Heart left ventricle (tissue), 13 donors: Measurements from ENCODE around the gene NLRC5.

ENCODE experiments used
- POLR2A ChIP-seq, 2 donors: fragments of 450-650 bp; IDR thresholded peaks; one replicate each; pipeline ENCODE4 v1.6.1; 2017; ENCODE audit warnings: antibody characterized with exemption in 2 of 2, mild to moderate bottlenecking in 2 of 2, moderate library complexity in 2 of 2
- TF ChIP-seq, protein P1 (sequence below), 12 donors: fragments of 200-600 bp; sonication (generic) in 4 of 12; IDR thresholded peaks; one replicate each; pipeline versions ENCODE4 v1.5.0 to v1.8.0; 2018 to 2022; ENCODE audit warnings: antibody characterized with exemption in 12 of 12, mild to moderate bottlenecking in 5 of 12
- donor health status: ischemic (EF 13 %, LVEDD 7.1; RV severe dilation, severe dysfunction).
- donor health status: DM: no; HTN: yes; CAD: no.
- donor health status: DM: no; HTN: no; CAD: no.
- donor health status: ischemic (EF 25% LVEDD 6.9; RV normal size, moderate dysfunction).
- donor health status: ischemic (EF 25% LVEDD 5.7; RV mildly dilated, moderate dysfunction).
- donor health status: ischemic (EF 35%, LVEDD 5.7; RV mildly dilated, moderate dysfunction).
- donor health status: nonischemic (EF 11% LVEDD 7.7; RV severe dilation, severe dysfunction).
- donor health status: DM: yes; HTN: yes; CAD: no.
- donor health status: PGD.
- donor health status: ischemic (EF 29% LVEDD 5.4; RV normal size, mild dysfunction).
- donor health status: nonischemic (EF 23%, LVEDD 6.1; RV moderate dilation, normal function).

DNA sequence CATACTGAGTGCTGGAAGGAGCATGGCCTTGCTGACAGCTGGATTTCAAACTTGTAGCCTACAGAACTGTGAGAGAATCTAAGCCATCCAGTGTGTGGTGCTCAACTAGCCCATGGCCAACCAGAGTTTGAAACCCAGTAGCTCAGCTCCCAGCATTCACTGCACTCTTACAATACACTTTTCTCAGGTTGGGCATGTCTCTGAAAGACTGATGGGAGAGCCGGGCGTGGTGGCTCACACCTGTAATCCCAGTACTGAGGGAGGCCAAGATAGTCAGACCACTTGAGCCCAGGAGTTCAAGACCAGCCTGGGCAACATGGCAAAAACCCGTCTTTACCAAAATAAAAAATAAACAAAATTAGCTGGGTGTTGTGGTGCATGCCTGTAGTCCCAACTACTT lies 106.8 kb downstream of the NLRC5 start:
- TF ChIP-seq, protein P1, sequence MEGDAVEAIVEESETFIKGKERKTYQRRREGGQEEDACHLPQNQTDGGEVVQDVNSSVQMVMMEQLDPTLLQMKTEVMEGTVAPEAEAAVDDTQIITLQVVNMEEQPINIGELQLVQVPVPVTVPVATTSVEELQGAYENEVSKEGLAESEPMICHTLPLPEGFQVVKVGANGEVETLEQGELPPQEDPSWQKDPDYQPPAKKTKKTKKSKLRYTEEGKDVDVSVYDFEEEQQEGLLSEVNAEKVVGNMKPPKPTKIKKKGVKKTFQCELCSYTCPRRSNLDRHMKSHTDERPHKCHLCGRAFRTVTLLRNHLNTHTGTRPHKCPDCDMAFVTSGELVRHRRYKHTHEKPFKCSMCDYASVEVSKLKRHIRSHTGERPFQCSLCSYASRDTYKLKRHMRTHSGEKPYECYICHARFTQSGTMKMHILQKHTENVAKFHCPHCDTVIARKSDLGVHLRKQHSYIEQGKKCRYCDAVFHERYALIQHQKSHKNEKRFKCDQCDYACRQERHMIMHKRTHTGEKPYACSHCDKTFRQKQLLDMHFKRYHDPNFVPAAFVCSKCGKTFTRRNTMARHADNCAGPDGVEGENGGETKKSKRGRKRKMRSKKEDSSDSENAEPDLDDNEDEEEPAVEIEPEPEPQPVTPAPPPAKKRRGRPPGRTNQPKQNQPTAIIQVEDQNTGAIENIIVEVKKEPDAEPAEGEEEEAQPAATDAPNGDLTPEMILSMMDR (IDR thresholded peaks at IDR 0.05), result no peak
- no peak for TF ChIP-seq POLR2A (IDR thresholded peaks at IDR 0.05)
